CD4-positive, alpha-beta T cell treated with Interleukin-12 subunit alpha and Interleukin-12 subunit beta, for 1 hour (primary cell): ENCODE measurements around the gene PEAK1.

ENCODE experiments used
- DNase-seq: peaks from one replicate; pipeline ENCODE4 v3.0.0-alpha.2; 2020

PEAK1 gene

GRCh38 chr15:77076323-77076915 lies 343.5 kb downstream of the PEAK1 start:
- no peak for DNase-seq

GRCh38 chr15:77075528-77075927 lies 344.4 kb downstream of the PEAK1 start:
- no peak for DNase-seq

GRCh38 chr15:77074350-77074749 lies 345.6 kb downstream of the PEAK1 start:
- DNase-seq, result no peak

GRCh38 chr15:77071305-77072223 lies 348.3 kb downstream of the PEAK1 start:
- DNase-seq, result no peak

- DNase-seq, result peak; percentile 92
Observed at GRCh38 chr15:77070495-77071304, 349.2 kb downstream of the PEAK1 start, which contains the start of gene TSPAN3. TSS of gene TSPAN3 (minus strand) at chr15:77071109. CDS start at chr15:77070954, 155 bp downstream.

GRCh38 chr15:77070180-77070494 lies 349.8 kb downstream of the PEAK1 start:
- no peak for DNase-seq

- DNase-seq, result no peak
Observed at GRCh38 chr15:77069521-77070121, 350.3 kb downstream of the PEAK1 start.

- no peak for DNase-seq
Observed at GRCh38 chr15:77068633-77069032, 351.3 kb downstream of the PEAK1 start.

- no peak for DNase-seq
Observed at GRCh38 chr15:77067691-77068367, 352.1 kb downstream of the PEAK1 start.

- DNase-seq, result no peak
Observed at GRCh38 chr15:77066971-77067690, 352.8 kb downstream of the PEAK1 start.

- DNase-seq, result no peak
Observed at GRCh38 chr15:77064539-77065308, 355.2 kb downstream of the PEAK1 start.

GRCh38 chr15:77064063-77064462 lies 355.8 kb downstream of the PEAK1 start:
- no peak for DNase-seq

GRCh38 chr15:77063249-77063648 lies 356.7 kb downstream of the PEAK1 start:
- no peak for DNase-seq

GRCh38 chr15:77060546-77060945 lies 359.4 kb downstream of the PEAK1 start:
- no peak for DNase-seq

GRCh38 chr15:77059786-77060361 lies 360.0 kb downstream of the PEAK1 start:
- DNase-seq, result no peak

- DNase-seq, result no peak
Observed at GRCh38 chr15:77058468-77058867, 361.4 kb downstream of the PEAK1 start.

GRCh38 chr15:77057685-77058084 lies 362.2 kb downstream of the PEAK1 start:
- DNase-seq, result no peak

- DNase-seq, result no peak
Observed at GRCh38 chr15:77057072-77057471, 362.8 kb downstream of the PEAK1 start.

GRCh38 chr15:77053709-77054108 lies 366.2 kb downstream of the PEAK1 start:
- DNase-seq, result no peak

GRCh38 chr15:77052556-77052955 lies 367.3 kb downstream of the PEAK1 start:
- no peak for DNase-seq
